Mammary epithelial cell (primary cell): ENCODE measurements around the gene HS2ST1.

ENCODE experiments used
- CTCF ChIP-seq, 2 donors: IDR thresholded peaks in 1 of 2; conservative IDR thresholded peaks in 1 of 2; 2 replicates each; pipeline ENCODE4 v1.5.1; 2011 to 2012; ENCODE audit warnings: inconsistent platforms in 2 of 2, low read length in 2 of 2, mild to moderate bottlenecking in 2 of 2, control low read depth in 1 of 2, low read depth in 1 of 2; ENCODE audit not compliant: insufficient read depth in 1 of 2; ENCODE audit errors: extremely low read depth in 1 of 2
- EZH2 ChIP-seq: IDR thresholded peaks from 2 replicates; pipeline ENCODE4 v1.6.1; 2012; ENCODE audit warnings: low read length, inconsistent platforms, borderline replicate concordance

GRCh38 chr1:87137342-87137739, 222.9 kb downstream of the HS2ST1 start:
- no peak for TF ChIP-seq CTCF (conservative IDR thresholded peaks at IDR 0.05 in 1 of 2, IDR thresholded peaks at IDR 0.05 in 1 of 2; ENCODE audit: extremely low read depth in 1 of 2, insufficient read depth in 1 of 2, low read depth in 1 of 2, low read length in 2 of 2)
- TF ChIP-seq EZH2 = no peak
